GM21390 (cell line): ENCODE measurements around the gene NOX3.

Experiments
- ATAC-seq: cut with Tn5 transposase; IDR thresholded peaks from one replicate; pipeline ENCODE4 v1.9.1; 2021; ENCODE audit not compliant: unreplicated experiment

The NOX3 gene

GRCh38 chr6:155402656-155403304 lies 52.9 kb downstream of the NOX3 start:
- no peak for ATAC-seq

GRCh38 chr6:155400654-155400965 lies 55.0 kb downstream of the NOX3 start:
- no peak for ATAC-seq

GRCh38 chr6:155399745-155400653 lies 55.6 kb downstream of the NOX3 start:
- no peak for ATAC-seq

GRCh38 chr6:155399062-155399744 lies 56.4 kb downstream of the NOX3 start:
- no peak for ATAC-seq

- no peak for ATAC-seq
Measured at GRCh38 chr6:155398701-155399061, 57.0 kb downstream of the NOX3 start.

GRCh38 chr6:155398221-155398620 lies 57.4 kb downstream of the NOX3 start:
- no peak for ATAC-seq

GRCh38 chr6:155397172-155397705 lies 58.4 kb downstream of the NOX3 start:
- no peak for ATAC-seq

GRCh38 chr6:155396605-155397004 lies 59.0 kb downstream of the NOX3 start:
- no peak for ATAC-seq

- ATAC-seq = no peak
Measured at GRCh38 chr6:155395339-155395738, 60.3 kb downstream of the NOX3 start.

- no peak for ATAC-seq
Measured at GRCh38 chr6:155389130-155389529, 66.5 kb downstream of the NOX3 start.

- no peak for ATAC-seq
Measured at GRCh38 chr6:155388591-155388990, 67.0 kb downstream of the NOX3 start.

- no peak for ATAC-seq
Measured at GRCh38 chr6:155387481-155387880, 68.2 kb downstream of the NOX3 start.

- ATAC-seq = no peak
Measured at GRCh38 chr6:155384321-155384952, 71.2 kb downstream of the NOX3 start.

GRCh38 chr6:155383913-155384312 lies 71.7 kb downstream of the NOX3 start:
- ATAC-seq = no peak

- ATAC-seq = no peak
Measured at GRCh38 chr6:155382338-155382685, 73.3 kb downstream of the NOX3 start.

- ATAC-seq = no peak
Measured at GRCh38 chr6:155381673-155382337, 73.8 kb downstream of the NOX3 start.

- no peak for ATAC-seq
Measured at GRCh38 chr6:155380666-155381332, 74.8 kb downstream of the NOX3 start.

GRCh38 chr6:155378724-155379123 lies 76.9 kb downstream of the NOX3 start:
- no peak for ATAC-seq

GRCh38 chr6:155378276-155378675 lies 77.4 kb downstream of the NOX3 start:
- peak; percentile 71 for ATAC-seq

GRCh38 chr6:155377061-155377460 lies 78.6 kb downstream of the NOX3 start:
- ATAC-seq = no peak
